GM12891 (cell line): ENCODE data around the gene TSKU.

Source experiments
- POLR2A ChIP-seq: IDR thresholded peaks from 2 replicates; pipeline ENCODE4 v1.6.1; 2011; ENCODE audit warnings: low read depth, low read length, control low read depth
- TAF1 ChIP-seq: IDR thresholded peaks from 2 replicates; pipeline ENCODE4 v1.6.1; 2011; ENCODE audit warnings: low read depth, low read length, control low read depth

DNA sequence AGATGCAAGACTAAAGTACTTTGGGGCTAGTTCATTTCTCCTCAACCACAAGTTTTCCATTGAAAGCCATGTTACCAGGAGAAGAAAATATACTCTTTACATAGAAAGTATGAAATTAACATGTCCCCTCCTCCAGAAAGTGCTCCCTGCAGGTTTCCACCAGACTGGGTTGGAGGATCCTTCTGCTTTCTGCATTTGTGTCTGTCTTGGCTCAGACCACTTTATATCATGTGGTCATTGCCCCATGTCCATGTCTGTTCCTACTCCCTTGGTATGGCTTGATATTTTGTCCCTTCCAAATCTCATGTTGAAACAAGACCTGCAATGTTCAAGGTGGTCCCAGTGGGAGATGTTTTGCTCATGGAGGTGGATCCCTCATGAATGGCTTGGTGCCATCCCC, 49.2 kb downstream of the TSKU start:
- TF ChIP-seq POLR2A (no peak), TAF1 (no peak)
